Subcutaneous abdominal adipose tissue (tissue), 5 donors: ENCODE results near the gene LRMDA.

Experiments used
- H3K27ac ChIP-seq: one replicate; pipeline ENCODE4 v1.7.0; 2013; ENCODE audit warnings: low read depth, mild to moderate bottlenecking, inconsistent platforms, low read length, moderate library complexity
- H3K27me3 ChIP-seq, 5 donors: one replicate each; pipeline ENCODE4 v1.7.0; 2013; ENCODE audit warnings: low read length in 5 of 5, inconsistent platforms in 1 of 5; ENCODE audit not compliant: control insufficient read depth in 5 of 5, insufficient read depth in 4 of 5
- H3K36me3 ChIP-seq, 5 donors: one replicate each; pipeline ENCODE4 v1.7.0; 2013; ENCODE audit warnings: low read length in 5 of 5; ENCODE audit not compliant: control insufficient read depth in 5 of 5, insufficient read depth in 5 of 5
- H3K4me1 ChIP-seq, 5 donors: one replicate each; pipeline ENCODE4 v1.7.0; 2013; ENCODE audit warnings: low read length in 5 of 5, mild to moderate bottlenecking in 3 of 5, moderate library complexity in 1 of 5; ENCODE audit not compliant: control insufficient read depth in 5 of 5, insufficient read depth in 5 of 5
- H3K4me3 ChIP-seq, 5 donors: one replicate each; pipeline ENCODE4 v1.7.0; 2013; ENCODE audit warnings: low read length in 5 of 5, low read depth in 1 of 5
- H3K9ac ChIP-seq, 5 donors: one replicate each; pipeline ENCODE4 v1.7.0; 2013; ENCODE audit warnings: low read length in 5 of 5, mild to moderate bottlenecking in 4 of 5, moderate library complexity in 3 of 5
- H3K9me3 ChIP-seq, 5 donors: one replicate each; pipeline ENCODE4 v1.7.0; 2013; ENCODE audit warnings: low read length in 5 of 5; ENCODE audit not compliant: control insufficient read depth in 5 of 5
- donor health status: healthy.
- donor health status: healthy.
- donor health status: healthy.
- donor health status: healthy.
- donor health status: healthy.

LRMDA gene

DNA sequence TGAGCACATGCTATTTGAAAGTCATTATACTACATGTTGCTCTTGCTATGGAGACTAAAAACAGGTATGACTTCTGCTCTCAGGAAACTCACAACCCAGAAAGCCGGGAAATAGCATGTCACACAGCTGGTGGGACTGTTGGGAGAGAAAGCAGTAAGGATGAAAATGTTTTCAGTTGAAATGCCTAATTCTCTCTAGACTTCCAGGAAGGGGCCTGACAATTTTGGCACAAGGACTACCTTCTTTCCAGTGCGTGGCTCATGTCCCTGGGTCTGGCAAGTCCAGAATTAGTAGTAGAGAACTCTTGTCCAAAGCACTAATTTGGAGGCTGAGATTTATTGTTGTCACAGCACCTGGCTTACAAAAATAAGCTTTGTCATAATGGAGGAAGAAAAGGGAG is 567.6 kb downstream of the LRMDA start:
- H3K27me3 ChIP-seq = no peaks in the 10 kb centered on the region
- no peaks in the 10 kb centered on the region for H3K9me3 ChIP-seq

DNA sequence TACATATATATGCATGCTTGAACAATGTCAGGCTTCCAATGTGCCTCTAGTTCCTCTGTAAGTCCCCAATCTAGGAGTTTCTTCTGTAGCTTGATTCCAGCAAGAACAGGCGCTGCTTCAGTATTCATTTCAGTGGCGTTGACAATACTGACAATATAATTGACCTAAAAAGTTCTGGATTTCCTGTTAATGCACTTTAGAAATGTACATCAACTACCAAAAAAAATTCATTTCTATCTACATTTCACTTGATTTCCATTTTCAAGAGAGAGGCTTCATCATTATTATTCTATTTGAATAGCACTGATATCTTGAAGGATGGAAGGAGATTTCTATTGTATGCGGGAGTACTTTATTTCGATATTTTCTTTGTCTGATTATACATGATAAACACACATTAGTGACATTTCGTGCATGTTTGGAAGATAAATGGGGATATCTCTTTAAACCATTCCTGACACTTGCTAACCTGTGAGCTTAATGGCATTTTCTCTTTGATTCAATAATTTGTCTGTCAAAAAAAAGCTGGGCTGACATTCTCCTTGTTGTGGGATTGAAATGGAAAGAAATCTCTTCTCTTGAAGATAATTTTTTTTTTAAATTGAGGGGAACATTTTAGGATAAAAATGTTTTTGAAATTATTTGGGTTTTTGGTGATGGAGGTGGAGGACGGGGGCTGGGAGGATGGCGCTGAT is 568.2 kb downstream of the LRMDA start:
- no peak overlapping the region for H3K9ac ChIP-seq
- H3K27me3 ChIP-seq = no peaks in the 10 kb centered on the region
- no peaks in the 10 kb centered on the region for H3K9me3 ChIP-seq
- no peak overlapping the region for H3K27ac ChIP-seq
- no peaks in the 10 kb centered on the region for H3K4me1 ChIP-seq
- H3K4me3 ChIP-seq = no peak overlapping the region
- no peaks in the 10 kb centered on the region for H3K36me3 ChIP-seq

More for the DNA sequence above, 567.6 kb downstream of the LRMDA start:
- no peak overlapping the region for H3K9ac ChIP-seq
- no peak overlapping the region for H3K4me3 ChIP-seq
- H3K4me1 ChIP-seq = no peaks in the 10 kb centered on the region
- no peaks in the 10 kb centered on the region for H3K36me3 ChIP-seq
- H3K27ac ChIP-seq = no peak overlapping the region

DNA sequence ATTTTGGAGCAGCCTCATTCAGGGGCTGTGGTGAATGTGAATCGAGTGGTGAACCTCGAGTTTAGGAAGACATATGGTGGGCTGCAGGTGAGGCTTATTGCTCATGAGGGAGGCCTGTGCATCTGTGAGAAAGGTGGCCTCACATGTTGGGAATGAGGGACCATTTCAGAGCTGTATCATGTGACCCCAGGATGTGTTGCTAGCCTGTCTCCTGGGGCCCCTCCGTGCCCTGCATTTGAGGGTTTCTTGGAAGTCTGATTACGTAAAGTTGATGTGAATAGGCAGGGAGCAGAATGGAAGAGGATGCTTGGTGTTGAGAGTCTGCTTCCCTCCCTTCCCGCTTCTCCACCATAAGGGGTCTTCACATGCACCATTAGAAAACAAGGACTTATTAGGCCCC is 569.1 kb downstream of the LRMDA start:
- Histone ChIP-seq H3K9me3 (no peaks in the 10 kb centered on the region), H3K9ac (no peak overlapping the region), H3K27ac (no peak overlapping the region), H3K27me3 (no peaks in the 10 kb centered on the region), H3K4me1 (no peaks in the 10 kb centered on the region), H3K4me3 (no peak overlapping the region), H3K36me3 (no peaks in the 10 kb centered on the region)

DNA sequence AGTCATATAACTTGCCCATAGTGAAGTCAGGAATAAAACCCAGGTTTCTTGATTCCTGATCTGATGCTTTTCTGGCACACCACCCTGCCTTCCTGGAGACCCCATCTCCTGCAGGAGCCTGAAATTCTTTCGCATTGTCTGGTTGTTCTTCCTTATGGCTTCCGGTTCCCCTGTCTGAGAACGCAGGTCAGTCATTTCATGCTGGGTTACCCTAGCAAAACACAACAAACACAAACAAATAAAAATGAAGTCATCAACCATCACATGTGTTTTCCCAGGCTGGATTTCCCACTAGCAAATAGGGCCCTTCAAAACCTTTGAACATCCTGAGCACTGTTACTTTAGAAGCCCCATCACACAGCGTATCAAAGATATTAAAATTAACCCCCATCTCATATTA is 569.6 kb downstream of the LRMDA start:
- Histone ChIP-seq H3K9me3 (no peaks in the 10 kb centered on the region), H3K27ac (no peak overlapping the region), H3K4me3 (no peak overlapping the region), H3K9ac (no peak overlapping the region), H3K27me3 (no peaks in the 10 kb centered on the region), H3K36me3 (no peaks in the 10 kb centered on the region), H3K4me1 (no peaks in the 10 kb centered on the region)

DNA sequence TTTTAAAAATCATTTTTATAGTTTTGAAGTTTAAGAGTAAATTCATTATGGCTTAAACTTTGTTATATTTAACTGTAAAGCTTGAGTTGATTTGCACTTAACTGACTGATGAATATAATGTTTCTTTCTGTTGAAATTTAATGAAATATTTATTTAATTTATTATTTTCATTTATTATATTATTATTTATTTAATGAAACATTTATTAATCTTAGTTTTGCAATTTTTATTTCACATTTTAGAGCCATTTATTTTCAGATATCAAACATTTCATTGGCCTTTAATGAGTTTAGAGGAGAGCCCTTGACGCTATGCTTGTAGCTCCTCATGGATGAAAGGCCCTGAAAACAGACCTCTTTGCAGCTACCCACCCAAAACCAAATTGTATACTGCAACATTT is 570.0 kb downstream of the LRMDA start:
- Histone ChIP-seq H3K9ac (no peak overlapping the region), H3K4me1 (no peaks in the 10 kb centered on the region), H3K36me3 (no peaks in the 10 kb centered on the region), H3K27me3 (no peaks in the 10 kb centered on the region), H3K27ac (no peak overlapping the region), H3K9me3 (no peaks in the 10 kb centered on the region), H3K4me3 (no peak overlapping the region)

GRCh38 chr10:76002262-76002854 is 570.9 kb downstream of the LRMDA start:
- H3K9me3 ChIP-seq = no peaks in the 10 kb centered on the region
- H3K27ac ChIP-seq = no peak overlapping the region
- H3K4me3 ChIP-seq = no peak overlapping the region
- H3K27me3 ChIP-seq = no peaks in the 10 kb centered on the region
- H3K36me3 ChIP-seq = no peaks in the 10 kb centered on the region
- no peaks in the 10 kb centered on the region for H3K4me1 ChIP-seq
- no peak overlapping the region for H3K9ac ChIP-seq

GRCh38 chr10:76007667-76008181 is 576.3 kb downstream of the LRMDA start:
- Histone ChIP-seq H3K9ac (no peak overlapping the region), H3K9me3 (no peaks in the 10 kb centered on the region), H3K4me3 (no peak overlapping the region), H3K36me3 (no peaks in the 10 kb centered on the region), H3K4me1 (no peaks in the 10 kb centered on the region), H3K27ac (no peak overlapping the region), H3K27me3 (no peaks in the 10 kb centered on the region)

DNA sequence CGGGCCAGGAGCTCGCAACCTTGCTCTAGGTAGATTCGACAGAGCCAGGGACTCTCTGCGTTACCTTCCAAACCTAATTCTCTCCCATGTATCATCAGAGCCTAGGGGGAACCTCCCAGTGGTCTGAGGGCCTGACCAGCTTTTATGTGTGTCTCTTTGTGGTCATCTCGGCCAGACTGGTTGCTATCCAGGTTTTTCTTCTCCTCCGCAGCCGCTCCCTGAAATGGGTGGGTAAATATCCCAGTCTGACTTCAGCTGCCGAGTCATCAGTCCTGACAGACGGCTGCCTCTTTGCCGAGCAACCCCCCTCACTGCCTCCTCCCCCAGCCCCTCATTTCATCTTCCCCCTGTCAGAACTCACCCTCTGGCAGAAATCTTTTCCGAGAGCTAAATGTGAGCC is 578.1 kb downstream of the LRMDA start:
- no peaks in the 10 kb centered on the region for H3K36me3 ChIP-seq
- H3K4me3 ChIP-seq = no peak overlapping the region
- H3K9ac ChIP-seq = no peak overlapping the region
- no peaks in the 10 kb centered on the region for H3K27me3 ChIP-seq
- no peaks in the 10 kb centered on the region for H3K9me3 ChIP-seq
- H3K4me1 ChIP-seq = no peaks in the 10 kb centered on the region
- H3K27ac ChIP-seq = no peak overlapping the region

- Histone ChIP-seq H3K36me3 (no peaks in the 10 kb centered on the region), H3K27ac (no peak overlapping the region), H3K9me3 (no peaks in the 10 kb centered on the region), H3K9ac (no peak overlapping the region), H3K4me3 (no peak overlapping the region), H3K27me3 (no peaks in the 10 kb centered on the region), H3K4me1 (no peaks in the 10 kb centered on the region)
Observed at GRCh38 chr10:76010703-76011102, 579.3 kb downstream of the LRMDA start.

DNA sequence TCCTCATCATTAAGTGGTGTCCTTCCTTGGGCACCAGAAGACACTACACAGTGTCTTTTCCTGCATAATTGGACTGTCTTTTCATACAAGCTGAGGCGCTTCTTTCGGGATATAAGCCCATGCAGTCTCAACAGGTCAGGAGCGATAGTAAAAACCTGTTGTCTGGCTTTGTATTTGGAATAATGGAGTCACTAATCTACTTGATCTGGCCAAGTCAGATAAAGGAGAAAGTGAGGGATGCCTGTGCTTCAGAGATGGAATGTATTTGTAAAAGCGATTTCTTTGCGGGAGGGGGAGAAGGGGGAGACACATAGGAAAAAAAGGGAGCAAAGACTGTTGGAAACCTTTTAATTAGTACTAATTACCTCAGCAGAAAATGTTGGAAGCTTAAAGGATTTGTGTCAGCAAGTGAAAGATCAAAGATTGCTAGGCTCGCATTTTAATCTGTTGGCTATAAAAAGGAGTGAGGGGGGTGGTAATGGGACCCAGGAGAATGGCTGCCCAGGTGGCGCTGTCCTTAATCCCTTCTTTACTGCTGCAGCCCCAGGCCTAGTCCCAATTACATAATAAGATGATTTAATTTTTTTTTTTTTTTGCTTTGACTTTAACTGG is 581.4 kb downstream of the LRMDA start:
- no peak overlapping the region for H3K27ac ChIP-seq
- H3K9me3 ChIP-seq = no peaks in the 10 kb centered on the region
- H3K27me3 ChIP-seq = no peaks in the 10 kb centered on the region

More for the DNA sequence above, 581.4 kb downstream of the LRMDA start:
- Histone ChIP-seq H3K9ac (no peak overlapping the region), H3K4me1 (no peaks in the 10 kb centered on the region), H3K36me3 (no peaks in the 10 kb centered on the region), H3K4me3 (no peak overlapping the region)
